IMR-90 (cell line): ENCODE measurements around the gene BLNK. TPM values are rescaled to one million over a fixed set of nuclear protein-coding genes. Genes with fewer than 3 reads are reported as not detected.

Experiments used
- ATAC-seq: fragments of 200-7000 bp; cut with Tn5 transposase; 2 replicates; pipeline ENCODE4 v1.9.1; 2020; ENCODE audit warnings: low read depth, mild to moderate bottlenecking, moderate library complexity
- BruUV-seq: library from RNA; stranded (reverse); fragments of 400-500 nt; replicated peaks from 2 replicates; lab custom pipeline; 2021; lab: Mats Ljungman, UMichigan
- CTCF ChIA-PET: fragments of 300-600 bp; formaldehyde crosslinking; extraction: SDS; loops from one replicate; lab custom pipeline; 2021; ENCODE audit warnings: antibody characterized with exemption; lab: Yijun Ruan, JAX
- POLR2A ChIA-PET: fragments of 300-600 bp; sonication (Branson Sonifier 250); formaldehyde crosslinking; loops from one replicate; lab custom pipeline; 2022; ENCODE audit warnings: antibody characterized with exemption; ENCODE audit not compliant: unreplicated experiment; lab: Charles Lee
- DNase-seq: peaks from one replicate; pipeline ENCODE4 v3.0.0; 2013
- H2AFZ ChIP-seq: replicated peaks from 2 replicates; pipeline ENCODE3; 2013; ENCODE audit warnings: low read length, mild to moderate bottlenecking; ENCODE audit not compliant: poor library complexity
- H2AK5ac ChIP-seq: 2 replicates; pipeline ENCODE4 v1.6.1; 2013; ENCODE audit warnings: low read depth, low read length, inconsistent platforms
- H2AK9ac ChIP-seq: replicated peaks from 2 replicates; pipeline ENCODE3; 2013; ENCODE audit warnings: mild to moderate bottlenecking, low read depth, low read length, moderate library complexity; ENCODE audit not compliant: poor library complexity
- H2BK120ac ChIP-seq: 2 replicates; pipeline ENCODE4 v1.6.1; 2013; ENCODE audit warnings: low read depth, low read length, inconsistent platforms
- H2BK15ac ChIP-seq: 3 replicates; pipeline ENCODE4 v1.6.1; 2013; ENCODE audit warnings: low read depth, low read length, inconsistent platforms
- H2BK20ac ChIP-seq: 2 replicates; pipeline ENCODE4 v1.6.1; 2013; ENCODE audit warnings: low read depth, mild to moderate bottlenecking, inconsistent platforms, low read length, moderate library complexity
- H2BK5ac ChIP-seq: 2 replicates; pipeline ENCODE4 v1.6.1; 2013; ENCODE audit warnings: mild to moderate bottlenecking, low read depth, low read length, inconsistent platforms; ENCODE audit not compliant: poor library complexity, severe bottlenecking
- H3K14ac ChIP-seq: replicated peaks from 2 replicates; pipeline ENCODE4 v1.6.1; 2013; ENCODE audit warnings: low read depth, low read length, inconsistent platforms
- H3K18ac ChIP-seq: 2 replicates; pipeline ENCODE4 v1.6.1; 2013; ENCODE audit warnings: low read depth, low read length, control low read depth
- H3K23ac ChIP-seq: 2 replicates; pipeline ENCODE4 v1.6.1; 2013; ENCODE audit warnings: low read depth, low read length, inconsistent platforms
- H3K27ac ChIP-seq: 2 replicates; pipeline ENCODE4 v1.5.1; 2013; ENCODE audit warnings: mild to moderate bottlenecking, control low read depth, low read length; ENCODE audit not compliant: insufficient read depth
- H3K27me3 ChIP-seq: 2 replicates; pipeline ENCODE4 v1.6.1; 2013; ENCODE audit warnings: low read length; ENCODE audit not compliant: control insufficient read depth, insufficient read depth
- H3K36me3 ChIP-seq: 2 replicates; pipeline ENCODE4 v1.6.1; 2013; ENCODE audit warnings: low read length, mixed read lengths; ENCODE audit not compliant: control insufficient read depth, insufficient read depth
- H3K4ac ChIP-seq: 2 replicates; pipeline ENCODE4 v1.6.1; 2013; ENCODE audit warnings: low read depth, low read length, inconsistent platforms
- H3K4me1 ChIP-seq: 2 replicates; pipeline ENCODE4 v1.6.1; 2013; ENCODE audit warnings: low read length, mixed read lengths; ENCODE audit not compliant: control insufficient read depth, insufficient read depth
- H3K4me2 ChIP-seq: 2 replicates; pipeline ENCODE4 v1.6.1; 2013; ENCODE audit warnings: low read depth, mild to moderate bottlenecking, control low read depth, low read length, moderate library complexity
- H3K4me3 ChIP-seq: 2 replicates; pipeline ENCODE4 v1.5.1; 2013; ENCODE audit warnings: low read depth, mild to moderate bottlenecking, control low read depth, low read length, moderate library complexity; ENCODE audit not compliant: insufficient read depth
- H3K56ac ChIP-seq: 2 replicates; pipeline ENCODE4 v1.6.1; 2013; ENCODE audit warnings: low read length, inconsistent platforms; ENCODE audit not compliant: insufficient read depth; ENCODE audit errors: extremely low read depth
- H3K79me1 ChIP-seq, 2 experiments: 2 replicates each; pipeline ENCODE4 v1.6.1; 2013; ENCODE audit warnings: low read length in 2 of 2, inconsistent platforms in 1 of 2, low read depth in 1 of 2
- H3K9ac ChIP-seq: 2 replicates; pipeline ENCODE4 v1.6.1; 2013; ENCODE audit warnings: low read depth, low read length, control low read depth
- H3K9me1 ChIP-seq: 2 replicates; pipeline ENCODE4 v1.6.1; 2013; ENCODE audit warnings: low read length, inconsistent platforms; ENCODE audit not compliant: insufficient read depth
- H3K9me3 ChIP-seq: 2 replicates; pipeline ENCODE4 v1.6.1; 2013; ENCODE audit warnings: low read length; ENCODE audit not compliant: control insufficient read depth, insufficient read depth
- H4K20me1 ChIP-seq: 2 replicates; pipeline ENCODE4 v1.6.1; 2013; ENCODE audit warnings: low read length, inconsistent platforms; ENCODE audit not compliant: insufficient read depth
- H4K5ac ChIP-seq: 2 replicates; pipeline ENCODE4 v1.6.1; 2013; ENCODE audit warnings: mild to moderate bottlenecking, low read depth, low read length, control low read depth
- H4K8ac ChIP-seq, 2 experiments: 2 replicates each; pipeline ENCODE4 v1.6.1; 2013; ENCODE audit warnings: low read depth in 2 of 2, low read length in 2 of 2, control low read depth in 1 of 2, inconsistent platforms in 1 of 2
- H4K91ac ChIP-seq: 2 replicates; pipeline ENCODE4 v1.6.1; 2013; ENCODE audit warnings: low read depth, low read length, inconsistent platforms; ENCODE audit not compliant: insufficient read depth
- ELK1 ChIP-seq: fragments of 150-350 bp; IDR thresholded peaks from 2 replicates; pipeline ENCODE4 v1.6.1; 2016; ENCODE audit warnings: low read depth, mild to moderate bottlenecking, low read length, moderate library complexity, borderline replicate concordance
- MAFK ChIP-seq: IDR thresholded peaks from 2 replicates; pipeline ENCODE4 v1.6.1; 2012; ENCODE audit warnings: low read depth, low read length, improper control_type of control experiment
- MAZ ChIP-seq: IDR thresholded peaks from 2 replicates; pipeline ENCODE4 v1.6.1; 2012; ENCODE audit warnings: low read depth, mild to moderate bottlenecking, low read length, improper control_type of control experiment, moderate library complexity, borderline replicate concordance
- RAD21 ChIP-seq: IDR thresholded peaks from 2 replicates; pipeline ENCODE4 v1.6.1; 2012; ENCODE audit warnings: low read length, improper control_type of control experiment
- SMC3 ChIP-seq: fragments of 150-350 bp; IDR thresholded peaks from 2 replicates; pipeline ENCODE4 v1.6.1; 2016; ENCODE audit warnings: low read depth, mild to moderate bottlenecking, antibody characterized with exemption, low read length, moderate library complexity
- WGBS, 2 experiments: methylation state at CpG; one replicate each; pipeline versions ENCODE4 v1.1.5 to v1.1.7; 2013; ENCODE audit warnings: missing lambda C conversion rate in 2 of 2; ENCODE audit not compliant: insufficient read length in 1 of 2; ENCODE audit errors: extremely low coverage in 2 of 2; 5-methylcytosine and 5-hydroxymethylcytosine counted together
- dilution Hi-C: fragments of 300-500 bp; cut with HindIII; formaldehyde crosslinking; loops from one replicate; pipeline ENCODE4 v1.14.3; 2018; ENCODE audit warnings: low sequenced_read_pairs; ENCODE audit not compliant: unreplicated experiment
- in situ Hi-C: fragments of 300-500 bp; cut with MboI; formaldehyde crosslinking; loops from 3 replicates; pipeline ENCODE4 v1.14.3; 2019; ENCODE audit warnings: low sequenced_read_pairs, inconsistent platforms, mixed read lengths
- intact Hi-C: fragments of 100-400 bp; cut with micrococcal nuclease; formaldehyde crosslinking; loops from 2 replicates; pipeline ENCODE4 v1.10.0; 2022
- polyA plus RNA-seq, 3 experiments: library from polyadenylated mRNA; depleted of rRNA; stranded (reverse); fragments of >200 nt; gene quantifications; 2 replicates each; pipeline ENCODE4 v1.2.3, GENCODE V29; 2012; ENCODE audit warnings: low replicate concordance in 1 of 3
- total RNA-seq: library from RNA; depleted of rRNA; stranded (reverse); fragments of >200 nt; gene quantifications from 2 replicates; pipeline ENCODE4 v1.2.3, GENCODE V29; 2012

The BLNK gene
- total and polyA plus RNA-seq, 2 of the 4 experiments (the other 2 are of a cell fraction), result not detected

GRCh38 chr10:96228408-96228994, 42.9 kb downstream of the BLNK start:
- Histone ChIP-seq H2BK120ac (no peak overlapping the region), H2BK20ac (no peak overlapping the region), H4K20me1 (no peaks in the 10 kb centered on the region), H4K91ac (no peak overlapping the region), H2BK15ac (no peak overlapping the region), H3K18ac (no peak overlapping the region), H3K4ac (no peak overlapping the region), H3K56ac (no peak overlapping the region), H3K4me2 (no peak overlapping the region), H2AFZ (no peak overlapping the region), H4K8ac (no peak overlapping the region), H3K23ac (no peak overlapping the region), H2AK5ac (no peak overlapping the region), H3K9me3 (no peaks in the 10 kb centered on the region), H3K4me3 (no peak overlapping the region), H3K79me1 (no peaks in the 10 kb centered on the region), H3K4me1 (no peaks in the 10 kb centered on the region), H2AK9ac (no peak overlapping the region), H3K27ac (no peak overlapping the region), H3K27me3 (no peaks in the 10 kb centered on the region; the same call in 1 of the 2 replicates), H3K14ac (no peak overlapping the region), H3K9ac (no peak overlapping the region), H3K9me1 (no peaks in the 10 kb centered on the region), H4K5ac (no peak overlapping the region), H2BK5ac (no peak overlapping the region), H3K36me3 (no peaks in the 10 kb centered on the region)
- TF ChIP-seq MAFK (no peak), SMC3 (no peak), RAD21 (no peak), ELK1 (no peak), MAZ (no peak)
- ATAC-seq (no peak), DNase-seq (no peak)
- dilution Hi-C loops, result no loop called here
- in situ Hi-C loops, result no loop called here
- no TSS peak for BruUV-seq
- intact Hi-C loops, result no loop called here
- ChIA-PET CTCF (interaction anchor here (1.0 kb wide), 1 partner anchor 9 kb away, joined by 3 read pairs; no protein-coding TSS in a partner anchor), POLR2A (no interaction called here)
- WGBS, 2 experiments, result no CpG with 5 or more reads among the region's 9 CpGs
